Pons (tissue), 1 donor: Measurements from ENCODE around the gene PHKA2.
"Not testable (repeated sequence)": the region's sequence is repeated elsewhere in the genome, so short reads cannot be mapped to it uniquely, and the experiment has no call there.

Source experiments
- DNase-seq: peaks from one replicate; pipeline ENCODE4 v3.0.0-alpha.2; 2016; ENCODE audit warnings: low spot score

The PHKA2 gene

DNA sequence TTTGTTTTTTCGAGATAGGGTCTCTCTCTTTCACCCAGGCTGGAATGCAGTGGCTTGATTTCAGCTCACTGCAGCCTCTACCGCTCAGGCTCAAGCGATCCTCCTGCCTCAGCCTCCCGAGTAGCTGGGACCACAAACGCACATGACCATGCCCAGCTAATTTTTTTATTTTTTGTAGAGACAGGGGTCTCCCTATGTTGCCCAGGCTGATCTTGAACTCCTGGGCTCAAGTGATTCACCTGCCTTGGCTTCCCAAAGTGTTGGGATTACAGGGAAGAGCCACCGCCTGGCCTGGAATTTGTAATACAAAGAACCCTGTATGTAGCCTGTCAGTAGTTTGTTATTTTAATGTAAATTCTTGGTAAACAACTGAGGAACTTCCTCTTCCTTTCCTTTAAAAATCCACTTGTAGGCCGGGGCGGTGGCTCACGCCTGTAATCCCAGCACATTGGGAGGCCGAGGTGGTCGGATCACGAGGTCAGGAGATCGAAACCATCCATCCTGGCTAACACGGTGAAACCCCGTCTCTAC is 119.5 kb downstream of the PHKA2 start:
- DNase-seq: no peak

DNA sequence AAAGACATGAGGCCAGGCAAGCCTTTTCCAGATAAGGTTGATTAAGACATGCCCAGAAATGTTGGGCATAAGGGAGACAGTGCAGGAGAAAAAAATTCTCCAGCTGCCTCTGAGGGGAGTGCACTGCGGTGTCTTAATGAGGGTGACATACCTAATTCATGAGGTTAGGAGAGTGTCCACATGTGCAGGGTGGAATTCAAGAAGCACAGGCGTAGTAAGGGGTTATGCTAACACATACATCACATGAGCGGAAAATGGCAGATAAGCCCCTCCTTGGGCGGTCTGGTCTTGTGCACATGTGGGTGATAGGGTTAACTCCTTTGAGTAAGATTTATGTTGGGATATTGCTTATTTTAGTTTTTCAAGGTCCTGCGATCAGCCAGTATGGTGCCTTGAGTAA is 122.4 kb downstream of the PHKA2 start:
- no peak for DNase-seq

- no peak for DNase-seq
Measured at GRCh38 chrX:18856645-18856997, 127.3 kb downstream of the PHKA2 start.

- DNase-seq: no peak
Measured at GRCh38 chrX:18855919-18856644, 127.8 kb downstream of the PHKA2 start.

DNA sequence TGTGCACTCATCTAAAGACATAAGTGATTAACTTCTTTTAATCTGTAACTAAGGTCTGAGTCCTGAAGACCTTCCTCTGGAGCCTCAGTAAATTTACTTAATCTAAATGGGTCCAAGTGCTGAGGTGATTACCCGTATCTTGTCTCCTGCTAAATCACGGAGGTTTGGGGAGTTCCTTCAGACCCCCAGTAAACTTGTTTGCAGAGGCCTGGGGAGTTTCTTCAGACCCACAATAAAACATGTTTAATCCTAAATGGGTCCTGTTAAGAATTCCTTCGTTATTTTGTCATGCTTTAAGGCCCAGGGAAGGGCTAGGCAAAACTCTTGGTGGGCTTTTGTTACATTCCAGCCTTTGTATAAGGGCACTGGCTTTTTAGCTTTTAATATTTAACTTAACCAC is 136.0 kb downstream of the PHKA2 start:
- DNase-seq: not testable (repeated sequence)
